Esophagus squamous epithelium (tissue), 4 donors: Measurements from ENCODE around the gene DDX53.

ENCODE experiments used
- CTCF ChIP-seq, 6 experiments: fragments of 450-650 bp in 4 of 6; fragments of 200-600 bp in 2 of 6; sonication (generic) in 2 of 6; IDR thresholded peaks; one replicate each; pipeline ENCODE4 v1.5.1; 2016 to 2019; ENCODE audit warnings: antibody characterized with exemption in 6 of 6, mild to moderate bottlenecking in 4 of 6, moderate library complexity in 4 of 6
- POLR2A ChIP-seq, 4 donors: fragments of 450-650 bp; IDR thresholded peaks; one replicate each; pipeline ENCODE4 v1.6.1; 2017; ENCODE audit warnings: antibody characterized with exemption in 4 of 4, mild to moderate bottlenecking in 4 of 4, moderate library complexity in 3 of 4

GRCh38 chrX:22958250-22958649 is 41.5 kb upstream of the DDX53 start:
- no peak for TF ChIP-seq POLR2A (IDR thresholded peaks at IDR 0.05)
- no peak for TF ChIP-seq CTCF (IDR thresholded peaks at IDR 0.05)
